ENCODE data around the gene NTSR1.

Gene NTSR1

DNA sequence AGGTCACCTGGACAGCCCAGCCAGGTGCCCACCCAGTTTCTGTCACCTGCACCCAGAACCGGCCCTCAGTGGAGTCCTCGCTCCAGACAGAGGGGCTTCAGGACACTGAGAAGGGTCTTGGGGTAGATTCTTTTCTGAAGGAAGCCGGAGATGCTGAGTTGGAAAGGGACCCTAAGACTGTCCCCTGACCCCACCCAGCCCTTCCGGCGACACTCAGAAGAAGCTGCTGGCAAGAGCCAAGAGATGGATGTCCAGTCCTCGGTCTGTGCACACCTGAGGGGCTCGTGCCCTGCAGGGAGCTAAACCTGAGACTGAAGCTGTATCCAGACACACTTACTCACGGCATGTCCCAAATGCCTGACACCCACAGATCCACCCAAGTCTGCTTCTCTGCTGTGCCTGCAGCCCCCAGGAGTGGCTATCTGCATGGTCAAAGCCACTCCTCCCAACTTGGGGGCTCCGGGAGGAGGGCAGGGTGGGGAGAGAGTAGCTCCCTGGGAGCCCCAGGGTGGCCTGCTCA is 20.2 kb downstream of the NTSR1 start:
- no peak for DNase-seq
- Histone ChIP-seq H3K9me3 (no peaks in the 10 kb centered on the region; the same call in 1 of the 2 replicates), H3K4me3 (ENCODE audit: low read depth, low read length) (no peak overlapping the region), H3K27me3 (peaks cover 2% of the 10 kb centered on the region; the same call in 1 of the 2 replicates), H3K36me3 (no peaks in the 10 kb centered on the region), H3K4me1 (no peaks in the 10 kb centered on the region)
- TF ChIP-seq, protein P1, sequence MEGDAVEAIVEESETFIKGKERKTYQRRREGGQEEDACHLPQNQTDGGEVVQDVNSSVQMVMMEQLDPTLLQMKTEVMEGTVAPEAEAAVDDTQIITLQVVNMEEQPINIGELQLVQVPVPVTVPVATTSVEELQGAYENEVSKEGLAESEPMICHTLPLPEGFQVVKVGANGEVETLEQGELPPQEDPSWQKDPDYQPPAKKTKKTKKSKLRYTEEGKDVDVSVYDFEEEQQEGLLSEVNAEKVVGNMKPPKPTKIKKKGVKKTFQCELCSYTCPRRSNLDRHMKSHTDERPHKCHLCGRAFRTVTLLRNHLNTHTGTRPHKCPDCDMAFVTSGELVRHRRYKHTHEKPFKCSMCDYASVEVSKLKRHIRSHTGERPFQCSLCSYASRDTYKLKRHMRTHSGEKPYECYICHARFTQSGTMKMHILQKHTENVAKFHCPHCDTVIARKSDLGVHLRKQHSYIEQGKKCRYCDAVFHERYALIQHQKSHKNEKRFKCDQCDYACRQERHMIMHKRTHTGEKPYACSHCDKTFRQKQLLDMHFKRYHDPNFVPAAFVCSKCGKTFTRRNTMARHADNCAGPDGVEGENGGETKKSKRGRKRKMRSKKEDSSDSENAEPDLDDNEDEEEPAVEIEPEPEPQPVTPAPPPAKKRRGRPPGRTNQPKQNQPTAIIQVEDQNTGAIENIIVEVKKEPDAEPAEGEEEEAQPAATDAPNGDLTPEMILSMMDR (IDR thresholded peaks at IDR 0.05; ENCODE audit: low read depth, low read length): no peak

DNA sequence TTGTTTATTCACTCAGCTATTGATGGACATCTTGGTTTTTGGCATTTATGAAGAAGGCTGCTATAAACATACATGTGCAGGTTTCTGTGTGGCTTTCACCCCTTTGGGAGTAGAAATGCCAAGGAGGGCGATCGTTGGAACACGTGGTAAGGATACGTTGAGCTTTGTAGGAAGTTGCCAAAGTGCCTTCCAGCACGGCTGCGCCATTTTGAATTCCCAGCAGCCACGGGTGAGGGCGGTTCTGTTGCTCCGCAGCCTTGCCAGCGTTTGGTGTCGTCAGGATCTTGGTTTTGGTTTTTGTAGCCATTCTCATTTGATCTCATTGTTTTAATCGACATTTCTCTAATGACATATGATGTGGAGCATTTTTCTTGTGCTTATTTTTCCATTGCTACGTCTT is 21.8 kb downstream of the NTSR1 start:
- no peaks in the 10 kb centered on the region; the same call in 1 of the 2 replicates for H3K27me3 ChIP-seq
- DNase-seq: no peak

DNA sequence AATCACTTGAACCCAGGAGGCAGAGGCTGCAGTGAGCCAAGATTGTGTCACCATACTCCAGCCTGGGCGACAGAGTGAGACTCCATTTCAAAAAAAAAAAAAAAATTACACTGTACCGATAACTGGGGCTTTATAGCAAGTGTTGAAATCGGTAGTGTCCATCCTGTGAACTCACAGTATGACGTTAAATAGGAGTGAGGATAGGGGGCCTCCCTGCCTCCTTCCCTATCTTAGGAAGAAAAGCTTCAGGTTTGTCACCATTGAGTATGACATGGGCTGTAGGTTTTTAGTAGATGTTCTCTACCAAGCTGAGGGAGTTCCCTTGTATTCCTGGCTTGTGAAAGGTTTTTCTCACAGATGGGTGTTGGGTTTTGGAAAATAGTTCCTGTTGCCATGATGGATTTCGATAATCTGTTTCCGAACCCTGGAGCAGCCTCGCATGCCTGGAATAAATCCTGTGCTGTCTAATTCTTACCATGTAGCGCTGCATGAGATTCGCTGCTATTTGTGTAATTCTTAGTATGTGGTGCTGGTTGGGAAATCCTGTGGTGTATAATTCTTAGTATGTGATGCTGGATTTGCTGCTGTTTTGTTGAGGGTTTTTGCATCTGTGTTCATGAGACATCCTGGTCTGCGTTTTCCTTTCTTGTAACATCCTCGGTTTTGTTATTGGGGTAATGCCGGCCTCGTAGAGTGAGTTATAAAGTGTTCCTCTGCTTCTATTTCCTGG is 23.6 kb downstream of the NTSR1 start:
- Histone ChIP-seq H3K4me1 (peaks cover 4% of the 10 kb centered on the region; the same call in 1 of the 2 replicates), H3K4me3 (ENCODE audit: low read depth, low read length) (no peak overlapping the region), H3K9me3 (no peaks in the 10 kb centered on the region), H3K36me3 (no peaks in the 10 kb centered on the region), H3K27me3 (no peaks in the 10 kb centered on the region; the same call in 1 of the 2 replicates)
- TF ChIP-seq, protein P1 (IDR thresholded peaks at IDR 0.05; ENCODE audit: low read depth, low read length): no peak
- no peak for DNase-seq

More for the DNA sequence above, 21.8 kb downstream of the NTSR1 start:
- Histone ChIP-seq H3K36me3 (no peaks in the 10 kb centered on the region), H3K4me1 (no peaks in the 10 kb centered on the region), H3K4me3 (ENCODE audit: low read depth, low read length) (no peak overlapping the region), H3K9me3 (no peaks in the 10 kb centered on the region)
- TF ChIP-seq, protein P1 (IDR thresholded peaks at IDR 0.05; ENCODE audit: low read depth, low read length): no peak

DNA sequence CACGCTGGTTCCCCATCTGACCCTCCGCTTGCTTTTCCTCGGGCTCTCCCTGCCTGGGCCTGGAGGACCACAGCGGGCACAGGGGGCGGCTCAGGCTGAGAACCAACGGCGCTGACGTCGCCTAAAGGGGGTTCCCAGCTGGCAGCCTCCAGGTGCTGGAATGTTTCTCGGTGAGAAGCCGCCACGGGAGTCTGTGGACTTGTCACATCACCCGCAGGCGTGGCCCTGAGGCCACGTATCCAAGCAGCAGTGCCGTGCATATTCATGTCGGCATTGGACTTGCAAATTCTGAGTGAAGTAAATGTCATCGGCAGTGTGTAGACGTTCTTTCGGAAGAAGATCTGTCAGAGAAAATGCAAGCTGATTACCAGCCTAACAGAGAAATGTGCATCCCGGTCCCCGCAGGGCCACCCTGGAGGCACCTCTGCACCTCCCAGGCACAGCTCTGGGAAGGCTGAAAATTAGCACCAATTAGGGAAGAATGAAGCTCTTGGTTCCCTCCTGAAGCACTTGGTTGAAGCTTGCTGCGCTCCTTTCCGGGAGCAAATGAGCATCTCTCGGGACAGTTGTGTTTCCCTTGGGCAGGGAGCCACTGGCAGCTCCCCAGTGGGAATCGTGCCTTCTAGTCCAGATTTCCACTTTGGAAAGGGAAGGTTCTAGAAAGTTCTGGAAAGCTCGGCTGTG is 24.3 kb downstream of the NTSR1 start:
- Histone ChIP-seq H3K9me3 (no peaks in the 10 kb centered on the region), H3K4me1 (peaks cover 4% of the 10 kb centered on the region; the same call in 1 of the 2 replicates), H3K27me3 (no peaks in the 10 kb centered on the region; the same call in 1 of the 2 replicates), H3K36me3 (no peaks in the 10 kb centered on the region), H3K4me3 (ENCODE audit: low read depth, low read length) (no peak overlapping the region)
- TF ChIP-seq, protein P1 (IDR thresholded peaks at IDR 0.05; ENCODE audit: low read depth, low read length): no peak
- DNase-seq: no peak

DNA sequence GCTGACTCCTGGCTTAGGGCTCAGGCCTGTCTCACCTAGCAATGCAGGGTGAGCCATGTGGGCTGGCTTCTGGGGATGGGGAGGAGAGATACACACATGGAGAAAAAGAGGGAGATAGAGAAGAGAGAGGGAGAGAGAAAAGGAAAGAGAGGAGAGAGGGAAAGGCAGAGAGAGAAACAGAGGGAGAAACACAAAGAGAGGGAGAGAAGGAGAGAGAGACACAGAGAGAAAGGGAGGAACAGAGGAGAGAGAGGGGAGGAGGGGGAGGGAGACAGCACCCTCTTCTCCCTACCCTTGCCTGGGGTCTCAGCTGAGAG is 24.8 kb downstream of the NTSR1 start:
- H3K36me3 ChIP-seq: no peaks in the 10 kb centered on the region
- H3K4me3 ChIP-seq (ENCODE audit: low read depth, low read length): no peak overlapping the region
- TF ChIP-seq, protein P1 (IDR thresholded peaks at IDR 0.05; ENCODE audit: low read depth, low read length): no peak
- no peaks in the 10 kb centered on the region for H3K9me3 ChIP-seq
- DNase-seq: no peak
- H3K27me3 ChIP-seq: no peaks in the 10 kb centered on the region; the same call in 1 of the 2 replicates
- peaks cover 4% of the 10 kb centered on the region; the same call in 1 of the 2 replicates for H3K4me1 ChIP-seq

Measured in BE2C (cell line).